ENCODE results near the gene MAP3K14. TPM values are rescaled to one million over a fixed set of nuclear protein-coding genes. Genes with fewer than 3 reads are reported as not detected.

The MAP3K14 gene
- polyA plus RNA-seq, 3 donors: 1.4 to 29.9 (median 3.8) TPM

- H3K27ac ChIP-seq (ENCODE audit: low read depth in 1 of 2, low read length in 2 of 2): no peak overlapping the region
- no peaks in the 10 kb centered on the region for H3K9me3 ChIP-seq (replicated peaks in 1 of 2; ENCODE audit: control insufficient read depth in 1 of 2, insufficient read depth in 1 of 2, low read length in 2 of 2)
- H3K27me3 Mint-ChIP-seq (ENCODE audit: low read depth in 3 of 3): peaks cover 0 to 1% (median 1%) of the 10 kb centered on the region in 3 donors
- H3K27ac Mint-ChIP-seq: no peak overlapping the region
- H3K4me3 Mint-ChIP-seq: no peak overlapping the region
- H3K4me3 ChIP-seq (replicated peaks in 1 of 3; ENCODE audit: low read depth in 2 of 3, low read length in 3 of 3): no peak overlapping the region
- H4K20me1 ChIP-seq (ENCODE audit: insufficient read depth, low read length): peaks cover 82% of the 10 kb centered on the region
- H3K9ac ChIP-seq (ENCODE audit: insufficient read depth, low read length, poor library complexity, severe bottlenecking): no peak overlapping the region
- H3K36me3 Mint-ChIP-seq: peaks cover 78 to 86% of the 10 kb centered on the region in 2 donors
- H3K4me1 ChIP-seq (ENCODE audit: control insufficient read depth in 1 of 2, insufficient read depth in 2 of 2, low read length in 2 of 2): peaks cover 6 to 14% of the 10 kb centered on the region in 2 donors
- peaks cover 10% of the 10 kb centered on the region for H3K4me1 Mint-ChIP-seq
- no peak overlapping the region for H2AFZ ChIP-seq (ENCODE audit: insufficient read depth, low read depth, low read length, poor library complexity, severe bottlenecking)
- 92% methylated on average over 7 of the region's 13 CpGs for WGBS (ENCODE audit: insufficient coverage)
- no peak for TF ChIP-seq CTCF (IDR thresholded peaks at IDR 0.05)
- no peaks in the 10 kb centered on the region for H3K79me2 ChIP-seq (ENCODE audit: insufficient read depth, low read length)
- H3K9me3 Mint-ChIP-seq: no peaks in the 10 kb centered on the region
- H3K27me3 ChIP-seq (ENCODE audit: control insufficient read depth in 2 of 2, insufficient read depth in 2 of 2, low read length in 2 of 2): peaks cover 0 to 1% of the 10 kb centered on the region in 2 donors
- DNase-seq: no peak
- peaks cover 78 to 88% of the 10 kb centered on the region in 2 donors for H3K36me3 ChIP-seq (replicated peaks in 1 of 2; ENCODE audit: control insufficient read depth in 1 of 2, insufficient read depth in 2 of 2, low read length in 2 of 2)
- H3K4me2 ChIP-seq (replicated peaks; ENCODE audit: extremely low read depth, low read length, poor library complexity, severe bottlenecking): no peak overlapping the region
- intact Hi-C loops (cut with micrococcal nuclease): no loop called here
These were observed 50.4 kb downstream of the MAP3K14 start for GRCh38 chr17:45266372-45266926.

- Histone ChIP-seq H3K4me1 (ENCODE audit: control insufficient read depth in 1 of 2, insufficient read depth in 2 of 2, low read length in 2 of 2) (peaks cover 6 to 18% of the 10 kb centered on the region in 2 donors), H3K27ac (ENCODE audit: low read depth in 1 of 2, low read length in 2 of 2) (no peak overlapping the region), H4K20me1 (ENCODE audit: insufficient read depth, low read length) (peaks cover 84% of the 10 kb centered on the region), H2AFZ (ENCODE audit: insufficient read depth, low read depth, low read length, poor library complexity, severe bottlenecking) (no peak overlapping the region), H3K9me3 (replicated peaks in 1 of 2; ENCODE audit: control insufficient read depth in 1 of 2, insufficient read depth in 1 of 2, low read length in 2 of 2) (no peaks in the 10 kb centered on the region), H3K36me3 (replicated peaks in 1 of 2; ENCODE audit: control insufficient read depth in 1 of 2, insufficient read depth in 2 of 2, low read length in 2 of 2) (peaks cover 75 to 82% of the 10 kb centered on the region in 2 donors), H3K4me2 (replicated peaks; ENCODE audit: extremely low read depth, low read length, poor library complexity, severe bottlenecking) (no peak overlapping the region), H3K27me3 (ENCODE audit: control insufficient read depth in 2 of 2, insufficient read depth in 2 of 2, low read length in 2 of 2) (peaks cover 0 to 5% of the 10 kb centered on the region in 2 donors), H3K4me3 (replicated peaks in 1 of 3; ENCODE audit: low read depth in 2 of 3, low read length in 3 of 3) (no peak overlapping the region), H3K9ac (ENCODE audit: insufficient read depth, low read length, poor library complexity, severe bottlenecking) (no peak overlapping the region), H3K79me2 (ENCODE audit: insufficient read depth, low read length) (no peaks in the 10 kb centered on the region)
- intact Hi-C loops (cut with micrococcal nuclease): no loop called here
- peak overlapping the region in 1 of 7 donors; percentile 30 for H3K27ac Mint-ChIP-seq
- no peak overlapping the region for H3K4me3 Mint-ChIP-seq
- no peak for TF ChIP-seq CTCF (IDR thresholded peaks at IDR 0.05)
- H3K4me1 Mint-ChIP-seq: peaks cover 14% of the 10 kb centered on the region
- no CpG with 5 or more reads among the region's 1 CpG for WGBS (ENCODE audit: insufficient coverage)
- peaks cover 2 to 7% (median 3%) of the 10 kb centered on the region in 3 donors for H3K27me3 Mint-ChIP-seq (ENCODE audit: low read depth in 3 of 3)
- H3K36me3 Mint-ChIP-seq: peaks cover 74 to 80% of the 10 kb centered on the region in 2 donors
- peak in 1 of 3 donors; percentile 46 for DNase-seq
- H3K9me3 Mint-ChIP-seq: peaks cover 0 to 2% (median 0%) of the 10 kb centered on the region in 7 donors
These were observed 51.0 kb downstream of the MAP3K14 start for GRCh38 chr17:45265821-45266220.
